Measurements from ENCODE around the gene LSM7.

LSM7 gene

GRCh38 chr19:2372076-2372612 lies 43.8 kb upstream of the LSM7 start:
- Histone ChIP-seq H2AK5ac (ENCODE audit: low read length) (no peak overlapping the region), H3K4me2 (ENCODE audit: low read length) (no peak overlapping the region), H2BK12ac (ENCODE audit: low read length) (no peak overlapping the region), H3K4me3 (ENCODE audit: low read depth, low read length) (no peak overlapping the region), H3K36me3 (ENCODE audit: control insufficient read depth in 1 of 2, insufficient read depth in 2 of 2, low read length in 2 of 2) (peaks cover 0 to 3% of the 10 kb centered on the region in 2 experiments), H3K79me1 (ENCODE audit: low read length) (no peaks in the 10 kb centered on the region), H3K4me1 (ENCODE audit: control insufficient read depth in 1 of 2, insufficient read depth in 2 of 2, low read length in 2 of 2) (peaks cover 0 to 2% of the 10 kb centered on the region in 2 experiments), H4K91ac (ENCODE audit: low read depth, low read length) (no peak overlapping the region), H3K79me2 (ENCODE audit: control insufficient read depth, insufficient read depth, low read length, poor library complexity) (no peaks in the 10 kb centered on the region), H3K14ac (ENCODE audit: low read length) (no peak overlapping the region), H3K18ac (ENCODE audit: low read length) (no peak overlapping the region), H3K9ac (ENCODE audit: low read length) (no peak overlapping the region), H3K27me3 (ENCODE audit: insufficient read depth, low read length) (no peaks in the 10 kb centered on the region), H3K27ac (ENCODE audit: low read depth, low read length) (no peak overlapping the region), H3K4ac (ENCODE audit: low read depth, low read length) (no peak overlapping the region), H2BK5ac (ENCODE audit: low read depth, low read length, poor library complexity) (no peak overlapping the region), H2BK120ac (ENCODE audit: insufficient read depth, low read length, poor library complexity) (no peak overlapping the region), H3K9me3 (ENCODE audit: insufficient read depth, low read depth, low read length) (peaks cover 12% of the 10 kb centered on the region), H4K8ac (ENCODE audit: low read depth, low read length) (no peak overlapping the region), H3K23ac (ENCODE audit: low read length) (no peak overlapping the region), H4K12ac (ENCODE audit: low read depth, low read length) (no peak overlapping the region), H2AFZ (ENCODE audit: insufficient read depth, low read length, poor library complexity) (no peak overlapping the region)
- DNase-seq: no peak
- no CpG with 5 or more reads among the region's 11 CpGs for WGBS (ENCODE audit: extremely low coverage, insufficient coverage, insufficient read length)

GRCh38 chr19:2371656-2372055 lies 43.3 kb upstream of the LSM7 start:
- H2BK5ac ChIP-seq (ENCODE audit: low read depth, low read length, poor library complexity): no peak overlapping the region
- no peak overlapping the region for H4K12ac ChIP-seq (ENCODE audit: low read depth, low read length)
- H2AK5ac ChIP-seq (ENCODE audit: low read length): no peak overlapping the region
- H3K4me2 ChIP-seq (ENCODE audit: low read length): no peak overlapping the region
- H3K36me3 ChIP-seq (ENCODE audit: control insufficient read depth in 1 of 2, insufficient read depth in 2 of 2, low read length in 2 of 2): peaks cover 0 to 3% of the 10 kb centered on the region in 2 experiments
- H3K27me3 ChIP-seq (ENCODE audit: insufficient read depth, low read length): no peaks in the 10 kb centered on the region
- H2BK120ac ChIP-seq (ENCODE audit: insufficient read depth, low read length, poor library complexity): no peak overlapping the region
- DNase-seq: no peak
- no peak overlapping the region for H3K9ac ChIP-seq (ENCODE audit: low read length)
- no peak overlapping the region for H3K4me3 ChIP-seq (ENCODE audit: low read depth, low read length)
- no peak overlapping the region for H2AFZ ChIP-seq (ENCODE audit: insufficient read depth, low read length, poor library complexity)
- H3K79me1 ChIP-seq (ENCODE audit: low read length): no peaks in the 10 kb centered on the region
- no peak overlapping the region for H3K18ac ChIP-seq (ENCODE audit: low read length)
- H3K4ac ChIP-seq (ENCODE audit: low read depth, low read length): no peak overlapping the region
- no peak overlapping the region for H3K14ac ChIP-seq (ENCODE audit: low read length)
- H3K4me1 ChIP-seq (ENCODE audit: control insufficient read depth in 1 of 2, insufficient read depth in 2 of 2, low read length in 2 of 2): peaks cover 0 to 2% of the 10 kb centered on the region in 2 experiments
- H3K9me3 ChIP-seq (ENCODE audit: insufficient read depth, low read depth, low read length): peaks cover 13% of the 10 kb centered on the region
- no peak overlapping the region for H3K23ac ChIP-seq (ENCODE audit: low read length)
- no peak overlapping the region for H2BK12ac ChIP-seq (ENCODE audit: low read length)
- no peak overlapping the region for H4K8ac ChIP-seq (ENCODE audit: low read depth, low read length)
- no peak overlapping the region for H3K27ac ChIP-seq (ENCODE audit: low read depth, low read length)
- WGBS (ENCODE audit: extremely low coverage, insufficient coverage, insufficient read length): no CpG with 5 or more reads among the region's 16 CpGs
- H4K91ac ChIP-seq (ENCODE audit: low read depth, low read length): no peak overlapping the region
- H3K79me2 ChIP-seq (ENCODE audit: control insufficient read depth, insufficient read depth, low read length, poor library complexity): no peaks in the 10 kb centered on the region

- H3K4me2 ChIP-seq (ENCODE audit: low read length): no peak overlapping the region
- H3K79me1 ChIP-seq (ENCODE audit: low read length): no peaks in the 10 kb centered on the region
- no peak overlapping the region for H3K18ac ChIP-seq (ENCODE audit: low read length)
- H2BK120ac ChIP-seq (ENCODE audit: insufficient read depth, low read length, poor library complexity): no peak overlapping the region
- no peaks in the 10 kb centered on the region for H3K4me1 ChIP-seq (ENCODE audit: control insufficient read depth in 1 of 2, insufficient read depth in 2 of 2, low read length in 2 of 2)
- H3K4me3 ChIP-seq (ENCODE audit: low read depth, low read length): no peak overlapping the region
- no peak overlapping the region for H4K91ac ChIP-seq (ENCODE audit: low read depth, low read length)
- DNase-seq: no peak
- H4K8ac ChIP-seq (ENCODE audit: low read depth, low read length): no peak overlapping the region
- H3K4ac ChIP-seq (ENCODE audit: low read depth, low read length): no peak overlapping the region
- H2BK5ac ChIP-seq (ENCODE audit: low read depth, low read length, poor library complexity): no peak overlapping the region
- H2AK5ac ChIP-seq (ENCODE audit: low read length): no peak overlapping the region
- no CpG with 5 or more reads among the region's 10 CpGs for WGBS (ENCODE audit: extremely low coverage, insufficient coverage, insufficient read length)
- peaks cover 9% of the 10 kb centered on the region for H3K9me3 ChIP-seq (ENCODE audit: insufficient read depth, low read depth, low read length)
- no peak overlapping the region for H2BK12ac ChIP-seq (ENCODE audit: low read length)
- no peak overlapping the region for H3K23ac ChIP-seq (ENCODE audit: low read length)
- H3K9ac ChIP-seq (ENCODE audit: low read length): no peak overlapping the region
- H2AFZ ChIP-seq (ENCODE audit: insufficient read depth, low read length, poor library complexity): no peak overlapping the region
- H3K27me3 ChIP-seq (ENCODE audit: insufficient read depth, low read length): no peaks in the 10 kb centered on the region
- H4K12ac ChIP-seq (ENCODE audit: low read depth, low read length): no peak overlapping the region
- H3K27ac ChIP-seq (ENCODE audit: low read depth, low read length): no peak overlapping the region
- peaks cover 0 to 3% of the 10 kb centered on the region in 2 experiments for H3K36me3 ChIP-seq (ENCODE audit: control insufficient read depth in 1 of 2, insufficient read depth in 2 of 2, low read length in 2 of 2)
- H3K79me2 ChIP-seq (ENCODE audit: control insufficient read depth, insufficient read depth, low read length, poor library complexity): no peaks in the 10 kb centered on the region
- no peak overlapping the region for H3K14ac ChIP-seq (ENCODE audit: low read length)
These were observed 37.0 kb upstream of the LSM7 start for GRCh38 chr19:2365201-2365970.

- no CpG with 5 or more reads among the region's 17 CpGs for WGBS (ENCODE audit: extremely low coverage, insufficient coverage, insufficient read length)
- H3K79me1 ChIP-seq (ENCODE audit: low read length): no peaks in the 10 kb centered on the region
- H2AK5ac ChIP-seq (ENCODE audit: low read length): no peak overlapping the region
- no peak overlapping the region for H2BK12ac ChIP-seq (ENCODE audit: low read length)
- no peaks in the 10 kb centered on the region for H3K79me2 ChIP-seq (ENCODE audit: control insufficient read depth, insufficient read depth, low read length, poor library complexity)
- H3K9me3 ChIP-seq (ENCODE audit: insufficient read depth, low read depth, low read length): peaks cover 6% of the 10 kb centered on the region
- no peaks in the 10 kb centered on the region for H3K4me1 ChIP-seq (ENCODE audit: control insufficient read depth in 1 of 2, insufficient read depth in 2 of 2, low read length in 2 of 2)
- no peaks in the 10 kb centered on the region for H3K36me3 ChIP-seq (ENCODE audit: control insufficient read depth in 1 of 2, insufficient read depth in 2 of 2, low read length in 2 of 2)
- no peak overlapping the region for H2BK120ac ChIP-seq (ENCODE audit: insufficient read depth, low read length, poor library complexity)
- H3K9ac ChIP-seq (ENCODE audit: low read length): peak overlapping the region; percentile 35
- no peak overlapping the region for H4K91ac ChIP-seq (ENCODE audit: low read depth, low read length)
- H3K4ac ChIP-seq (ENCODE audit: low read depth, low read length): no peak overlapping the region
- peak overlapping the region; percentile 81 for H3K23ac ChIP-seq (ENCODE audit: low read length)
- H3K18ac ChIP-seq (ENCODE audit: low read length): no peak overlapping the region
- no peak for DNase-seq
- H3K27me3 ChIP-seq (ENCODE audit: insufficient read depth, low read length): no peaks in the 10 kb centered on the region
- no peak overlapping the region for H4K12ac ChIP-seq (ENCODE audit: low read depth, low read length)
- H2BK5ac ChIP-seq (ENCODE audit: low read depth, low read length, poor library complexity): no peak overlapping the region
- no peak overlapping the region for H3K4me3 ChIP-seq (ENCODE audit: low read depth, low read length)
- H4K8ac ChIP-seq (ENCODE audit: low read depth, low read length): no peak overlapping the region
- no peak overlapping the region for H3K4me2 ChIP-seq (ENCODE audit: low read length)
- no peak overlapping the region for H3K27ac ChIP-seq (ENCODE audit: low read depth, low read length)
- H2AFZ ChIP-seq (ENCODE audit: insufficient read depth, low read length, poor library complexity): no peak overlapping the region
- no peak overlapping the region for H3K14ac ChIP-seq (ENCODE audit: low read length)
These were observed 35.0 kb upstream of the LSM7 start for GRCh38 chr19:2363419-2363818.

All from trophoblast cell (in vitro differentiated cells and primary cell).